AG08395 (cell line): Measurements from ENCODE around the gene ADAMTS2.
"Not testable (repeated sequence)": the region's sequence is repeated elsewhere in the genome, so short reads cannot be mapped to it uniquely, and the experiment has no call there.

ENCODE experiments used
- DNase-seq: peaks from one replicate; pipeline ENCODE4 v3.0.0; 2012; ENCODE audit warnings: mixed read lengths, low spot score

ADAMTS2 gene

GRCh38 chr5:179111267-179112207, 233.7 kb downstream of the ADAMTS2 start:
- DNase-seq, result no peak

GRCh38 chr5:179110528-179110927, 234.7 kb downstream of the ADAMTS2 start:
- DNase-seq, result no peak

DNA sequence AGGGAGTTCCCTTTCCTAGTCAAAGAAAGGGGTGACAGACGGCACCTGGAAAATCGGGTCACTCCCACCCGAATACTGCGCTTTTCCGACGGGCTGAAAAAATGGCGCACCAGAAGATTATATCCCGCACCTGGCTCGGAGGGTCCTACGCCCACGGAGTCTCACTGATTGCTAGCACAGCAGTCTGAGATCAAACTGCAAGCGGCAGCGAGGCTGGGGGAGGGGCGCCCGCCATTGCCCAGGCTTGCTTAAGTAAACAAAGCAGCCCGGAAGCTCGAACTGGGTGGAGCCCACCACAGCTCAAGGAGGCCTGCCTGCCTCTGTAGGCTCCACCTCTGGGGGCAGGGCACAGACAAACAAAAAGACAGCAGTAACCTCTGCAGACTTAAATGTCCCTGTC, 244.0 kb downstream of the ADAMTS2 start:
- not testable (repeated sequence) for DNase-seq

- DNase-seq, result no peak
These were observed 255.8 kb downstream of the ADAMTS2 start for GRCh38 chr5:179089502-179089901.

DNA sequence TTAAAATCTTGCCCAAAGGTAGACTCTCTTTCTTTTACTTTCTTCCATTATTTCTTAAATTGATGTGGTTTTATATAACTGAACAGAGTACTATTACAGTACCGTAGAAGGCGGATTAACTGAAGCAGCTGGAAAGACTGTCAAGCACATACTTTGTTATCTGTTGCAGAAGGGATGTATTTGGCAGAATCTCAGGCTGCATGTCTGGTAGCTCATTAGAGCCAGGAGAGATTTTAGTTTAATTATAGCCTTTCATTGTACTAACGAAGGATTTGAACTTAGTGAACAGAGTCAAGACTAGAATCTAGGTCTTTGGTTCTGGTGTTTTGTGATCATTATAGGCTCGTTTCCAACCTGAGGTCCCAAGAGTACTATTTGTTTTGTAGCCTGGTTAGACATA, 264.5 kb downstream of the ADAMTS2 start:
- no peak for DNase-seq

- no peak for DNase-seq
These were observed 265.9 kb downstream of the ADAMTS2 start for GRCh38 chr5:179079165-179079987.

DNA sequence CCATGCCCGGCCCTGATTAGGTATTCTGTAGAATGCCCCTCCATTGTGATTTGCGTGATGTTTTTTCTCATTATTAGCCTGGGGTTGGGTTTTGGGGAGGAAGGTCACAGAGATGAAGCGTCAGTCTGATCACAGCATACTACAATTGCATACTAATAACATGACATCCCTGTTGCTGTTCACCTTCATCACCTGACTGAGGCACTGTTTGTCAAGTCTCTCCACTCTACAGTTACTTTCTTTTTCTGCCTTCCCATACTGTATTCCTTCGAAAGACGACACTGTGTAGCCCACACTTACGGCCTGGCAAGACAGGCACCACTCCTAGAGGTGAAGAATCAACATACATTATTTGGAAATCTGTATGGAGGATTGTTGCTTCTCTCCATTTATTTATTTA, 279.6 kb downstream of the ADAMTS2 start:
- no peak for DNase-seq

DNA sequence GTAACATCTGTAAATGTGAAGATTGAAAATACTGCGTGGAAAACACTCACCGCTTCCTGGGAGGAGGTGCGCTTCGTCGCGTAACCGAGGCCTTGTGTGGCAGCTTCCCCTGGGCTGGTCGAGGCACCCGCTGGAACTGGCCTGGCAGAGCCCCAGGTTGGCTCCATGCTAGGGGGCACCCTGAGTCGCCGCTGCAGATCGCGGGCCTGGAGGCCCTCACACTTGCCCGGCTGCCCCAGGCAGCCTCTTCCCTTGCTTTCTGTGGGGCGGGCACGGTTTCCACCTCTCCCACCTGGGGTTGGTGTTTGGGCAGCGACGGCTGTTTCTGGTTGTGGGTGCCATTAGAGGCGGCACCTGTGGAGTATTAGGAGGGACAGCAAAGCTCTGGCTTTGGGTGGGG, 284.2 kb downstream of the ADAMTS2 start:
- no peak for DNase-seq
